HG02973 (cell line): Measurements from ENCODE around the gene LHB.
A peak's percentile ranks its signal among the peaks of the same experiment; 100 is the strongest.

ENCODE experiments used
- ATAC-seq: cut with Tn5 transposase; IDR thresholded peaks from one replicate; pipeline ENCODE4 v1.9.1; 2021; ENCODE audit warnings: moderate library complexity; ENCODE audit not compliant: unreplicated experiment

The LHB gene

GRCh38 chr19:49014123-49014869 lies 2.6 kb downstream of the LHB start:
- no peak for ATAC-seq

- no peak for ATAC-seq
Measured at GRCh38 chr19:49011194-49011593, 5.7 kb downstream of the LHB start.

DNA sequence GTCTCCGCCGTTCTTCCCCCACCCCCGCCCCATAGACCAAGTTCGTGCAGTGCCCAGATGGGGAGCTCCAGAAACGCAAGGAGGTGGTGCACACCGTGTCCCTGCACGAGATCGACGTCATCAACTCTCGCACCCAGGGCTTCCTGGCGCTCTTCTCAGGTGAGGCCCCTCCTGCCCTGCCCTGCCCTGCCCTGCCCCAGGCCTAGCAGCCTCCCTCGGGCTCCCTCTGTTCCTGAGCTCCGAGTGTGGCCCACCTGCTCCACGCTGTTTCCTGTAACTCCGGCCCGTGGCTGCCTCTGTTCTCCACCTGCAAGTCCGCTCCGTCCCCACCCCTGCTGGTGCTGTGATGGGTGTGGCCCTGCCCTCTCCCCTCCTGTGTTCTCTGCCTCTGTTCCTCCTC lies 6.4 kb downstream of the LHB start:
- no peak for ATAC-seq

DNA sequence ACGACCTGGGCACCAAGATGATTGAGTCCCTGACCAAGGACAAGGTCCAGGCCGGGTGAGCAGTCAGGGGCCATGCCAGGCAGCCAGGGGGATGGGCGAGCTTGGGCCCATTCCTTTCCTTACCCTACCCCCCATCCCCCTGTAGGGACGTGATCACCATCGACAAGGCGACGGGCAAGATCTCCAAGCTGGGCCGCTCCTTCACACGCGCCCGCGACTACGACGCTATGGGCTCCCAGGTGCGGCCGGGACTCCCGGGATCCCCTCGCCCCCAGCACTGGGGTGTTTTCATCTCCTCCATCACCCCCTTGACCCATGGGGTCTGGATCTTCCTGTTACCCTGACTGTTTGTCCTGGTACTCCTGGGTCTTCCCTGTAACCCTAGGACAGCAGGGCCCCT lies 7.1 kb downstream of the LHB start:
- ATAC-seq = no peak

GRCh38 chr19:49006905-49007304 lies 10.0 kb downstream of the LHB start:
- no peak for ATAC-seq

DNA sequence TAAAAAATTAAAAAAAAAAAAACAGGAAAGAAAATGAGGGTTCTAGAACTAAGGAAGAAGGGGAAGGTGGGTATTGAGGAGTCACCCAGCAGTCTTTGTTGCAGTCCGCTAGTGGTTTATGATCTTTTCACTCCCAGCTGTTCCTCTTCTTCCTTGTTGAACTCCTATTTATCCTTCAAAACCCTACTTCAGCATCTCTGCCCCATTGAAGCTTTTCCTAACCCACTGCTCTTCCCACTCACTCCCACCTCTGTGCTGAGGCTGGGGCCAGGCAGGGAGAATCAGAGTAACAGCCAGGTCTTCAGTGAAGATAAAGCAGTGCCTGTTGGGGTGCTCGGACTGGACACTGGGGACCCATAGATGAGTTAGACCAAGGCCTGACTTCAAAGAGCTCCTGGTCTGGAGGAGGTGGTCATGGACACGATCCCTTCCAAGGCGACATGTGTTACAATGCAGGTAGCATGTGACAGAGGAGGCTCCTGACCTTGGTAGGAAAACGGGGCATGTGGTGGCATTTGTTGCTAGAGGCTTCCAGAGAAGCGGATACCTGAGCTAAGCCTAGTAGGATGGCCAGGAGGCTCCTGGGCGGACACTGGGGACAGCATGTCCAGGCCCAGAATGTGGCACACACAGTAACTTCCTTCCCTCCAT lies 11.8 kb downstream of the LHB start:
- no peak for ATAC-seq

GRCh38 chr19:49004133-49004532 lies 12.8 kb downstream of the LHB start:
- ATAC-seq = no peak

GRCh38 chr19:48999481-49000325 lies 17.2 kb downstream of the LHB start:
- no peak for ATAC-seq

GRCh38 chr19:48997972-48998371 lies 18.9 kb downstream of the LHB start:
- no peak for ATAC-seq

DNA sequence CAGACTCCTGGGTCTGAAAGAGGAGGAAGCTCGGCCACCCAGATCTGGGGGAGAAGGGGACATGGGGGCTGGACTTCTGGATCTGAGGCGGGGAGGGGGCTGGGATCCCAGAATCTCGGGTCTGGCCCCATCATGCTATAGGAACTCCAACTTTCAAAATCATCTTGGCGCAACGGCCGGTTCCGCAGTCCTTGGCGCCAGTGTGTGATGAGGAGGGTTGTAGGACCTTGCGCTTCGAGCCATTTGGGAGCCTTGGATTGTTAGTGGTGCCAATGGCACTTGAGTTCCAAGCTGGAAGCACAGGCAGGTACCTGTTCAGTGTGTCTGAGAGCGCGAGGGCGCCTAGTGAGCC lies 22.9 kb downstream of the LHB start:
- no peak for ATAC-seq

GRCh38 chr19:48993175-48994034 lies 23.5 kb downstream of the LHB start, which contains the start of the genes GYS1 and RUVBL2:
GYS1 (minus strand) TSS chr19:48993309; CDS start chr19:48993112, 197 bp downstream.
RUVBL2 (plus strand) TSS chr19:48993887; CDS start chr19:48993912, 25 bp downstream.
- ATAC-seq = peak; percentile 74

DNA sequence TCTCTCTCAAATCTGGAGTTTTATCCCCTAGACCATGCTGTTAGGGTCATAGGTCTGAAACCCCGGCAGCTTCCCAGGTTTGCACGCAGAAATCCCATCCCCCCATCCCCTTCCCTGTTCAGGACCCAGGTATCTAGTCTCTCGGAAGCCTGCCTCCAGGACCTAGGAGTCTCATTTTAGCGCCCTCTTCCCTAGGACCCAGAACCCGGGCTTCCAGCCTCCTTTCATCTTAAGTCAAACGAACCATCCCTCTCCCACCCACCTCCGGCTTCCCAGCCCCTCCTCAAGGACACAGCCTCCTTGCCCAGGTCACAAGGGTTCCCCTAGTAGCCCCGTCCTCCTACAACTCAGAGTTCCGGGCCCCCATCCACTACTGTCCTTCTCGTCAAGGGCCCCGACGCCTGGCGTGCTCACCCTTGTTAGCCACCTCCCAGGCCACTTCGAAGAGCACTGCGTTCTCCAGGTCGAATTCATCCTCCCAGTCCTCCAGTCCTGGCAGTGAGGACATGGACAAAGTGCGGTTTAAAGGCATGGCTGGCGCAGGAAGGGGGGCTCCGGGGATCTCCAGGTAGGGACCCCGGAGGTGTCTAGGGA lies 24.2 kb downstream of the LHB start:
- ATAC-seq = no peak

DNA sequence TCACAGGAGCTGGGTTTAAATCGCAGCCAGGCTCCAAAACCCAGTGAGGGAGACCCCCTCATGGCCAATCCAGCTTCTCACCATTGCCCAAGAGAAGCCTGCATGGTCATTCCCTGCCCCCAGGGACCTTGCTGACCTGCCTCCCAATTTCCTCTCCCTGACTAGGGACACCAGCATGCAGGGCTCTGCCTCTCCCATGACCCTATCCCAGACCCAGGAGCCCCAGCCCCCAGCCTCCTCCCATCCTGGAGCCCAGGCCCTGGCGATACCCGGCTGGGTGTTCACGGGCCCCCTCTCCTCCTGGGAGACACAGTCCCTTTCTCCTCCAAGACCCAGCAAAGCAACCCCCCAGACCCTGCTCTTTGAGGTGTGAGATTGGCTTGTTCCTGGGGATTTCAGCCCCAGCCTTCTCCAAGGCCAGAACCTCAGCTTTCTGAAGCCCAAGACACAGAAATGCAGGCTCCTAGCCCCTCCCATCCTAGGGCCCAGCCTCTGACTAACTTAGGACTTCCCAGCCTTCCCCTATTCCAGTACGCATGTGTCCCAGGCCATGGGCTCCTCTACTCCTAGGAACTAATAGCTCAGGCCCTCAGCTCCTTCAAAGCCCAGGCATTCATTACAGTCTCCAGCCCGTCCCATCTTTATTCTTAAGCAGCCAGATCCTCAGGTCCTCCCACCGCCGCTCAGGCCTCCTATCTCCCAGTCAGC lies 24.9 kb downstream of the LHB start:
- no peak for ATAC-seq

- ATAC-seq = no peak
Measured at GRCh38 chr19:48991011-48991609, 25.8 kb downstream of the LHB start.

DNA sequence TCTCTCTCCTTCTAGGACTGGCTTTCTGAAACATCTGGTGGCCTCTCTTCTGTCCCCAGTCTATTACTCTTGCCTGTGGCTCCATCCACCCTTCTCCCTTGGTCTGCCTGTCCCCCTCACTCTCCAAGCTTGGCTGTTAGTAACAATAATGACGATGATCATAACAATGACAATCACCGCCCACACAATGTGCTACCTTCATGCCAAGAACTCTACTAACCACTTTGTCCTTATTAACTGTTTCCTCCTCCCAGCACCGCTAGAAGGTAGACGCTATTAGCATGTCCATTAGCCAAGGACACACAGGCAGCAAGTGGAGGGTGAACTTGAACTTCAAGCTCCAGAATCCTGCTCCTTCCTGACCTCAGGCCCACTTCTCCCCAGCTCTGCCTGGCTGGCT lies 26.5 kb downstream of the LHB start:
- ATAC-seq = no peak

GRCh38 chr19:48989701-48990291 lies 27.1 kb downstream of the LHB start:
- no peak for ATAC-seq

DNA sequence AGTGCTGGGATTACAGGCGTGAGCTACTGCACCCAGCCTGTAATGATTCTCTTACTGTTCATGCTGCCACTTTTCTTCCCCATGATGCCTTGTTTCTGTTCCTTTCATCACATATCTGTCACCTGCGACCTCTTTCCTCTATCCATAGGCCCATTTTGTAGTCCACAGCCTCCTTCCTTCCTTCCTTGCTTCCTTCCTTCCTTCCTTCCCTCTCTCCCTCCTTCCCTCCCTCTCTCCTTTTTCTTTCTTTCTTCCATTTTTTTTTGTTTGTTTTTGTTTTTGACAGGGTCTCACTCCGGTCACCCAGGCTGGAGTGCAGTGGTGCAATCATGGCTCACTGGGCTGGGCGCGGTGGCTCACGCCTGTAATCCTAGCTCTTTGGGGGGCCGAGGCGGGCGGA lies 28.0 kb downstream of the LHB start:
- ATAC-seq = no peak

DNA sequence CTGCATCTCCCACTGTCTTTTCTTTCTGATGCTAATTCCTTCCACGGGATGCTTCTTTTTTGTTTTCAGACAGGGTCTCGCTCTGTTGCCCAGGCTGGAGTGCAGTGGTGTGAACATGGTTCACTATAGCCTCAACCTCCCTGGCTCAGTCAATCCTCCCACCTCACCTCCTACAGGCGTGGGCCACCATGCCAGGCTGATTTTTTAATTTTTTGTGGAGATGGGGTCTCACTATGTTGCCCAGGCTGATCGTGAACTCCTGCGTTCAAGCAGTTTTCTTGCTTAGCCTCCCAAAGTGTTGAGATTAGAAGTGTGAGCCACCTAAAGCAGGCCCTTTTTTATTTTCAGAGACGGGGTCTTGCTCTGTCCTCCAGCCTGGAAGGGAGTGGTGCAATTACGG lies 28.6 kb downstream of the LHB start:
- ATAC-seq = no peak

DNA sequence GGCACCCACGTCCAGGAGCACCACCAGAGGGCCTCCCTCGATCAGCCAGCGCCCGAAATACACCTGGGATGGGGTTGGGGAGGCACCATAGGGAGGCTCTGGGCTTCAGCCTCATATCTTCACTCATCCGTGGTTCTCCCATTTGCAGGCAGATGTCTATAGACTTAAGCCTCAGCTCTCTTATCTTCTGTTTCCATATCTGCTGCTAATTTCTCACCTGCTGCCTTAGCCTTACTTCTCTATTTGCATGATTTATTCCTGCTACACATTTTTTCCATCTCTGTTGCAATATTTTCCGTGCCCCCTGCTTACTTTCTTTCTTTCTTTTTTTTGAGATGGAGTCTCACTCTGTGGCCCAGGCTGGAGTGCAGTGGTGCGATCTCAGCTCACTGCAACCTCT lies 29.6 kb downstream of the LHB start:
- ATAC-seq = no peak
